RKO (cell line): Measurements from ENCODE around the gene EFNB1.

ENCODE experiments used
- DNase-seq: peaks from one replicate; pipeline ENCODE4 v3.0.0-alpha.2; 2016; ENCODE audit warnings: low spot score

Gene EFNB1

GRCh38 chrX:68889249-68889648, 60.4 kb downstream of the EFNB1 start:
- DNase-seq = no peak
